HK-2 (cell line): ENCODE results near the gene PDE8A.
"Not testable (repeated sequence)": the region's sequence is repeated elsewhere in the genome, so short reads cannot be mapped to it uniquely, and the experiment has no call there.

Source experiments
- DNase-seq: peaks from one replicate; pipeline ENCODE4 v3.0.0-alpha.2; 2018; ENCODE audit not compliant: unreplicated experiment

The PDE8A gene

DNA sequence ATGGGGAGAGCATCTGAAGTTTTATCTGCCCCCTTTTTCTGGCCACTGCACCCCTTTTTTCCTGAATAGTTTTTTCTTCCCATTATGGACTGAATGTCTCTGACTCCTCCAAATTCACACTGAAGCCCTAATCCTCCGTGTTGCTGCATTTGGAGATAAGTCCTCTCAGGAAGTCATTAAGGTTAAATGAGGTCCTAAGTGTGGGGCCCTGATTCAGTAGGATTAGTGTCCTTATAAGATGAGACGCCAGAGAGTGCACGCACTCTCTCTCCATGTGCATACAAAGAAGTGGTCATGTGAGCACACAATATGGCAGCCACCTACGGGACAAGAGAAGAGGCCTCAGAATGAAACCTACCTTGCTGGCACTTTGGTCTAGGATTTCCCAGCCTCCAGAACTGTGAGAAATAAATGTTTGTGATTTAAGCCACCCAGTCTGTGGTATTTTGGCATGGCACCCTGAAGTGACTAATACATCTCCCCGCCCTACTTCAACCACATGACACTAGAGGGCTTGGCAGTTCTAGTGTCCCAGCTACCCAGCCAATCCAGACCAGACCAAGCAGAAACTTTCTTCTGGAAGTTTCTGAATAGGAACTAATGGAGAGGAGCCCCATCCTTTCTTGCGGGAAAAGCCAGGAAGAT lies 191.3 kb downstream of the PDE8A start:
- no peak for DNase-seq

DNA sequence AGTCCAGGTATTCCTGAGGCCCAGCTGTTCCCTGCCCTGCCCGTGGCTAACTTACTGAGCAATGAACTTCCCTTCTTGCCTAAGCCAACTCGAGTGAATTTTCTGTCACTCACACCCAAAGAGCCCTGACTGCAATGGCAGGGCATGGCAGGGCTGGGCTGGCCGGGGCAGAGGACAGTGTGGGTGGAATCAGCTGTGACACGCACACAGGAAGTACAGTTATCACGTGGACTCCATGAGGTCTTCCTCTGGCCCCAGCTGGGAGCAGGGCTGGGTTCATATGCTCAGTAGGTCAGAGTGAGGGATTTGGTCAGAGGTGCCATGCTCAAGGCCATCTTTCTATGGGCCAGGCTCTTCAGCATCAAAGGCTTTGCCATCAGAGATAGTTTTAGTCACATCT lies 192.0 kb downstream of the PDE8A start:
- not testable (repeated sequence) for DNase-seq

DNA sequence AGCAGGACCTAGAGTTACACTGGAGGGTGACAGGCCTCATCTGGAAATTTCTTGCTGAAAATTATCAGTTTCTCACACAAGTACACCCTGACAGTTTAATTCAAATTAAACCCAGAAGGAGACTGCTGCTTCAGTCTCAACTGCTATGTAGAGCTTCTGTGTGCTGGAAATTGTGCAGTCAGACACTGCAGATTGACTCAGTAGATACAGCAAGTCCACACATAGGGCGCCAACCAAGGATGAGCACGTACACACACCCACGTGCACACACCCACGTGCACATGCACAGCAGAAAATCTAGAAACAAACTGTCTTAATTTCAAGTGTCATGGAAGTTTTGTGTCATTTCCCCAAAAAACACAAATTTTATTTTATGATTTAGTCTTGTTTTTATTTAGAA lies 192.9 kb downstream of the PDE8A start:
- DNase-seq: no peak

DNA sequence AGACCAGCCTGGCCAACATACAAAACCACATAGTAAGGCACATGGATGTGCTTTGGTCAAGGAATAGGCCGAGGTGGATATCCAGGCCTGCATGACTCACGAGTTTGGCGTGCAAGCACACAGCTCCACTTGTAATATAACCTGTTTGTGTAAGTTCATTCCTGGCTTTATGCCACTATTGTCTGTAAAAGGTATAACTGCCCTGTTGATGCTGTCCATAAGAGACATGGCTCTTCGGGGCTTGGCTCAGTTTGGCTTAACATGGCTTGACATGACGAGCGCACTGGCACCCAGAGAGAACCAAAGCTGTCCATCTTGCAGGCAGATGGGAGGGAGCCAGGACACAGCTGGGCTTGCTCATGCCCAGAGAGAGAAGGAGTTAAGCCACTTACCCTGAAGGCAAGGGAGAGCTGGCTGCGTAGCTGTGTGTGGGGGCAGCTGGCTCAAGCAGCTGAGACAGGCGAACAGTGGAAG lies 195.4 kb downstream of the PDE8A start:
- DNase-seq: peak; percentile 18

DNA sequence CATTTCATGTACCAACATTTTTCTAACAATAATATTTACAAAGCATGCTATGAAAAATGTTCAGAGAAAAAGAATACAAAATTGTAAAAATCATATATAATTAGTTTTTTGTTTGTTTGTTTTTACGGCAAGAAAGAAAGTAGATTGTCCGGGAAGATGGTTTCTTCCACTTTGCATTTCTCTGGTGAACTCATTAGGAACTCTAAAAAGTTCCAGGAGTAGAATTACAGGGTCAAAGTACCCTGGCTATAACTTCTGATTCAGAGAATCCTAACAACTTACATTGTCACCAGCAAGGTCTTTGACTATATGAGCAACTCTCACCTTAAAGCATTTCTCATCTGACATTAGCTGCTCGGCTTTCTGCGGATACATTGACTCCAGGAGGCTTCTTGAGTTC lies 196.7 kb downstream of the PDE8A start:
- no peak for DNase-seq

DNA sequence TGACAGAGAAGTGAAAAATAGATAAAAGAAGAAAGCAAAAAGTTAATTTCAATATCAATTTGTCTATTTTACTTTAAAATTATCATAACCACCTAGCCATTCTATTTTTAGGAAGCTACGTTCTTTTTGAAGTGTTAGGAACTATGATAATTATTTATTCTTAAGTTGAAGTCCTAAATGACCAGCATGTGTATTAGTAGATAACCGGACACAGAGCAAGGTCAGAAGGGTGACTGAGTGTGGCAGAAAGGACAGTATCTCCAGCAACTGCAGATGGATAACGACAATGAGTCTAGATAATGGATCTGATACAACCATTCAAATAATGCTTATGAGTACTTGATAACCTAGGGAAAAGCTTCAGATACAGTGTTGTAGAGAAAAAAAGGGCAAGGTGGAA lies 198.0 kb downstream of the PDE8A start:
- DNase-seq: no peak

DNA sequence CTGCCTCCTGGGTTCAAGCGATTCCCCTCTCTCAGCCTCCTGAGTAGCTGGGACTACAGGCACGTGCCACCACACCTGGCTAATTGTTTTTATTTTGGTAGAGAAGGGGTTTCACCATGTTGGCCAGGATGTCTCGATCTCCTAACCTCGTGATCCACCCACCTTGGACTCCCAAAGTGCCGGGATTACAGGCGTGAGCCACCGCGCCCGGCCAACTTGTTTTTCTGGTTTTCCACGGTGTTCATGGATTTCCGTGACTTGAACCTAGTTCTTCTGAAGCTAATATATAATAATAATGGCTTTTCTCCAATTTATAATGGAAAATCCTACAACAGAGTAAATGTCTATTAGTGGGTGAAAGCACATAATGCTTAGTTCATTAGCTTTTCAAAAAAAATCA lies 203.7 kb downstream of the PDE8A start:
- DNase-seq: not testable (repeated sequence)

DNA sequence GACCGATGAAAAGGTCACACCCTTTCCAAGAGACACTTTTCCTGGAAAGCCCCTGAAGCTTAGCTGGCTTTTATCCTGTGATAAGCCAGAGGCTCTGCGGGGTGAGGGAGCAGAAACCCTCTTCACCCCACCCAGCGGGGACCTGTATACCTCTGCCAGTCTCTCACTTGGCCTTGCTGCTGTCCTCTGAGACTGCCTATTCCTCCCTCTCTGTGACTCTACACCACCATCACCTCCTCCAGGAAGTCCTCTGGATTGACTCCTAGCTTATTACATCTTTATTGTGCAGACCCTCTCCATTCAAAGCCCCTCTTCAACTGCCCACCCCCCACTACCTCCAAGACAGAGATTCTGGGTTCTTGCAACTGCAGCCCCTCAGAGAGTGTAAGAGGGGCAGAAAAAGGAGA lies 206.5 kb downstream of the PDE8A start:
- not testable (repeated sequence) for DNase-seq
